Measurements from ENCODE around the gene TMTC1. TPM values are rescaled to one million over a fixed set of nuclear protein-coding genes. Genes with fewer than 3 reads are reported as not detected.

Gene TMTC1
- total and polyA plus RNA-seq, 9 donors = 22.5 to 38.1 (median 33.7) TPM

DNA sequence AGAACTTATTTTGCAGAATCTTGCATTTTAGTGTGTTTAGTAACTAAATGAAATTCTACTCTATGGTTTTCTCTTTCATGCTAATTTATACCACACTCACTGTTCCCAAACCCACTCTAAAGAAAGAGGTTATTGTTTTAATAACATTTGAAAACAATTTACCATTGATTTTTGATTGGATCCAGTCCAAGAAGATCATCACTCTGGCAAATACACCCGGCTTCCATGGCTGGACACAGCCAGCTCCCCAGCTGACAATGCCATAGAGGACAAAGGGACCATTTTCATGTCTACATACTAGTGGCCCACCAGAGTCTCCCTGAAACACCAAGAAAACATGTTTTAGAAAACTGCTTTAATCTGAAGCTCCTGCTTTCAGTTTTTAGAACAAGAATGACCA lies 328.7 kb downstream of the TMTC1 start:
- Histone ChIP-seq H3K9me3 (replicated peaks; ENCODE audit: control insufficient read depth, low read depth, low read length) (no peaks in the 10 kb centered on the region), H3K4me1 (ENCODE audit: control insufficient read depth, insufficient read depth, low read length) (no peaks in the 10 kb centered on the region), H3K4me3 (ENCODE audit: low read length) (no peak overlapping the region), H3K27ac (ENCODE audit: low read length) (no peak overlapping the region), H3K36me3 (ENCODE audit: control insufficient read depth, insufficient read depth, low read length) (no peaks in the 10 kb centered on the region), H3K27me3 (ENCODE audit: control insufficient read depth, insufficient read depth, low read length) (no peaks in the 10 kb centered on the region)
- no CpG with 5 or more reads among the region's 1 CpG for WGBS (ENCODE audit: insufficient coverage)
- peak; percentile 40 for DNase-seq

DNA sequence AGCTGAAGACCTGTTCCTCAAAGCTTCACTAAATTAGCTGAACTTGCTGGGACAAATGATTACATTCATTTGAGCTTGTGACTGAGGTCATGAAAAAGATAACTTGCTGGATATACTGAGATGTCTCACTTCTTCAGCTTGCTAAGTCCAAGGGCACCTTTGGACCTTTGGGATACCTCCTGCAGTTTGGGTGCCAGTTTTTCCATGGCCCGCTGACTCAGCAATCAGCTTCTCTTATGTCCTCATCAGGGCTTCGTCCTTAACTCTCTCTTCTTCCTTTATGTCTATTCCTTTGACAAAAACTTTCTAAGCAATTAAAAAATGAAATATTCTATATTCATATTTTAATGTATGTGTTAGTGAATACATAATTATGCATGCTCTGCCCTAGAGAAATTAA lies 331.9 kb downstream of the TMTC1 start:
- H3K9me3 ChIP-seq (replicated peaks; ENCODE audit: control insufficient read depth, low read depth, low read length) = no peaks in the 10 kb centered on the region
- DNase-seq = no peak
- H3K4me1 ChIP-seq (ENCODE audit: control insufficient read depth, insufficient read depth, low read length) = no peaks in the 10 kb centered on the region
- H3K4me3 ChIP-seq (ENCODE audit: low read length) = no peak overlapping the region
- H3K27ac ChIP-seq (ENCODE audit: low read length) = no peak overlapping the region
- H3K27me3 ChIP-seq (ENCODE audit: control insufficient read depth, insufficient read depth, low read length) = no peaks in the 10 kb centered on the region
- H3K36me3 ChIP-seq (ENCODE audit: control insufficient read depth, insufficient read depth, low read length) = no peaks in the 10 kb centered on the region
- WGBS (ENCODE audit: insufficient coverage) = 80% methylated on average over 1 of the region's 2 CpGs

Measured in muscle of leg (tissue), 11 donors.